Ishikawa (cell line): ENCODE data around the gene CLTCL1.
A peak's percentile ranks its signal among the peaks of the same experiment; 100 is the strongest.

Experiments
- CEBPB ChIP-seq: IDR thresholded peaks from 2 replicates; pipeline ENCODE4 v1.6.1; 2012
- CREB1 ChIP-seq: IDR thresholded peaks from 2 replicates; pipeline ENCODE4 v1.6.1; 2012; ENCODE audit warnings: low read depth
- EGR1 ChIP-seq: IDR thresholded peaks from 2 replicates; pipeline ENCODE4 v1.6.1; 2012
- EP300 ChIP-seq: IDR thresholded peaks from 2 replicates; pipeline ENCODE4 v1.6.1; 2012; ENCODE audit warnings: borderline replicate concordance
- FOXM1 ChIP-seq: IDR thresholded peaks from 2 replicates; pipeline ENCODE4 v1.6.1; 2012; ENCODE audit warnings: low read depth, borderline replicate concordance
- NFIC ChIP-seq: IDR thresholded peaks from 2 replicates; pipeline ENCODE4 v1.6.1; 2012
- RAD21 ChIP-seq: IDR thresholded peaks from 2 replicates; pipeline ENCODE4 v1.6.1; 2012; ENCODE audit warnings: low read depth
- REST ChIP-seq: IDR thresholded peaks from 2 replicates; pipeline ENCODE4 v1.6.1; 2012; ENCODE audit warnings: low read depth, mild to moderate bottlenecking
- TAF1 ChIP-seq: IDR thresholded peaks from 2 replicates; pipeline ENCODE4 v1.6.1; 2012; ENCODE audit warnings: low read depth, mild to moderate bottlenecking
- TCF12 ChIP-seq: IDR thresholded peaks from 2 replicates; pipeline ENCODE4 v1.6.1; 2012; ENCODE audit warnings: low read depth
- TEAD4 ChIP-seq: IDR thresholded peaks from 2 replicates; pipeline ENCODE4 v1.6.1; 2012
- YY1 ChIP-seq: IDR thresholded peaks from 2 replicates; pipeline ENCODE4 v1.6.1; 2012; ENCODE audit warnings: low read depth
- ZBTB7A ChIP-seq: IDR thresholded peaks from 2 replicates; pipeline ENCODE4 v1.6.1; 2012; ENCODE audit warnings: low read depth
- TF ChIP-seq, protein P1 (sequence below): IDR thresholded peaks from 2 replicates; pipeline ENCODE4 v1.6.1; 2012
- TF ChIP-seq, protein P2 (sequence below): IDR thresholded peaks from 2 replicates; pipeline ENCODE4 v1.6.1; 2012

The CLTCL1 gene

DNA sequence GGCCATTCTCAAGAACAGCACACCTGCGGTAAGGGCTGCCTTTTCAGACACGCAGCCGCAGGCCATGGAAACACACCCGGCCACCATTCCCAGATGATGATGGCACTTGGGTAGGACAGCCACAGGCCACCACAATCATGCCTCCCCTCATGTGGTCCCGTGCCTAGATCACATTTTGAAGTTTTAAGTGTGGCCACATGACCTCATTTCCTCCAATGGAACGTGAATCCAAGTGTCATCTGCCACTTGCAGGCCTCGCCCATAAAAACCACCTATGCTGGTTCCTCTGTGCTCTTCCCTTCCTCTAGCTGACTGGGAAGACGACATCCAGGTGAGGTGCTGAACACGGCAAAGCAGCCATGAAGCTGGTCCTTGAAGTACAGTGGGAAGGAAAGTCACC, 68.4 kb downstream of the CLTCL1 start:
- TF ChIP-seq, protein P1, sequence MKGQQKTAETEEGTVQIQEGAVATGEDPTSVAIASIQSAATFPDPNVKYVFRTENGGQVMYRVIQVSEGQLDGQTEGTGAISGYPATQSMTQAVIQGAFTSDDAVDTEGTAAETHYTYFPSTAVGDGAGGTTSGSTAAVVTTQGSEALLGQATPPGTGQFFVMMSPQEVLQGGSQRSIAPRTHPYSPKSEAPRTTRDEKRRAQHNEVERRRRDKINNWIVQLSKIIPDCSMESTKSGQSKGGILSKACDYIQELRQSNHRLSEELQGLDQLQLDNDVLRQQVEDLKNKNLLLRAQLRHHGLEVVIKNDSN, result 0 out of 2 replicates have a peak, but pooled peaks have one; percentile 23
- no peak for TF ChIP-seq REST

GRCh38 chr22:19222242-19223005, 69.1 kb downstream of the CLTCL1 start:
- TF ChIP-seq TAF1, result no peak
- TF ChIP-seq, protein P2, sequence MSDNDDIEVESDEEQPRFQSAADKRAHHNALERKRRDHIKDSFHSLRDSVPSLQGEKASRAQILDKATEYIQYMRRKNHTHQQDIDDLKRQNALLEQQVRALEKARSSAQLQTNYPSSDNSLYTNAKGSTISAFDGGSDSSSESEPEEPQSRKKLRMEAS, result no peak
- TF ChIP-seq ZBTB7A, result no peak
- no peak for TF ChIP-seq TEAD4
- TF ChIP-seq EGR1, result no peak
- TF ChIP-seq TCF12, result no peak
- no peak for TF ChIP-seq CEBPB
- TF ChIP-seq NFIC, result no peak
- no peak for TF ChIP-seq CREB1
- TF ChIP-seq, protein P1, result no peak

DNA sequence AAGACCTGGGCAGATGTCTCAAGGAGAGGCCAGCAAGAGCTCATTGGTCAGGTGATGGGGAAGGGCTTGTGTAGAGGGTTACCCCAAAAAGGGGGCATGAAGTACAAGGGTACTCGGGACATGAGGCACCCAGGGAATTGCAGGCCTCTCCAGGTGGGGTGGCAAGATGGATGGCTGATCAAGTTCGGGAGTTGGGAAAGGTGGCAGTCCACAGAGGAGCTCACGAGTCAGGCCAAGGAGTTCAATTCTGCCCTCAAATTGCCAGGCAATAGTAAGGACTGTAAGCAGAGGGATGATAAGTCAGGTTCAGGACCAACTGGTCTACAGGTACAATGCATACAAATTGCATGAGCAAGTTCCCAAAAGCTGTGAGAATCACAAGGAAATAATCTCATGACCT, 70.7 kb downstream of the CLTCL1 start:
- TF ChIP-seq, protein P1, result no peak
- TF ChIP-seq NFIC, result no peak
- no peak for TF ChIP-seq REST
- TF ChIP-seq EGR1, result no peak
- no peak for TF ChIP-seq RAD21
- no peak for TF ChIP-seq ZBTB7A
- no peak for TF ChIP-seq CREB1
- TF ChIP-seq, protein P2, result no peak
- no peak for TF ChIP-seq TEAD4
- TF ChIP-seq CEBPB, result no peak
- TF ChIP-seq TAF1, result no peak
- no peak for TF ChIP-seq EP300
- TF ChIP-seq YY1, result no peak
- TF ChIP-seq FOXM1, result no peak
- TF ChIP-seq TCF12, result no peak

- no peak for TF ChIP-seq RAD21
- TF ChIP-seq FOXM1, result no peak
- TF ChIP-seq EP300, result no peak
- TF ChIP-seq YY1, result no peak
- no peak for TF ChIP-seq ZBTB7A
- TF ChIP-seq, protein P2, result no peak
- no peak for TF ChIP-seq TAF1
- TF ChIP-seq REST, result no peak
- TF ChIP-seq NFIC, result no peak
- TF ChIP-seq, protein P1, result no peak
- no peak for TF ChIP-seq CEBPB
- no peak for TF ChIP-seq CREB1
- no peak for TF ChIP-seq TCF12
- no peak for TF ChIP-seq EGR1
These were observed 72.8 kb downstream of the CLTCL1 start for GRCh38 chr22:19218541-19219233.
